Parathyroid adenoma (tissue), 2 donors: ENCODE data around the gene DLG2.

Experiments used
- H2AFZ ChIP-seq: fragments of 300-600 bp; sonication (generic); one replicate; pipeline ENCODE4 v1.7.0; 2017; ENCODE audit warnings: antibody characterized with exemption, mild to moderate bottlenecking
- H3K27ac ChIP-seq: fragments of 300-600 bp; sonication (generic); one replicate; pipeline ENCODE4 v1.7.0; 2017
- H3K27me3 ChIP-seq: fragments of 300-600 bp; sonication (generic); one replicate; pipeline ENCODE4 v1.7.0; 2017; ENCODE audit warnings: low read length; ENCODE audit not compliant: control insufficient read depth, insufficient read depth
- H3K36me3 ChIP-seq: fragments of 300-600 bp; sonication (generic); one replicate; pipeline ENCODE4 v1.7.0; 2017; ENCODE audit warnings: low read length; ENCODE audit not compliant: control insufficient read depth, insufficient read depth
- H3K4me1 ChIP-seq: fragments of 300-600 bp; sonication (generic); one replicate; pipeline ENCODE4 v1.7.0; 2017; ENCODE audit warnings: control low read depth
- H3K4me2 ChIP-seq: fragments of 300-600 bp; sonication (generic); one replicate; pipeline ENCODE4 v1.7.0; 2017; ENCODE audit warnings: low read length
- H3K4me3 ChIP-seq: fragments of 300-600 bp; sonication (generic); one replicate; pipeline ENCODE4 v1.7.0; 2017; ENCODE audit warnings: low read depth, low read length
- H3K79me2 ChIP-seq: fragments of 300-600 bp; sonication (generic); one replicate; pipeline ENCODE4 v1.7.0; 2017; ENCODE audit warnings: control low read depth
- H3K9ac ChIP-seq: fragments of 300-600 bp; sonication (generic); one replicate; pipeline ENCODE4 v1.7.0; 2017; ENCODE audit warnings: mild to moderate bottlenecking
- H3K9me3 ChIP-seq: fragments of 300-600 bp; sonication (generic); one replicate; pipeline ENCODE4 v1.7.0; 2017; ENCODE audit warnings: low read length; ENCODE audit not compliant: control insufficient read depth
- TF ChIP-seq, protein P1 (sequence below): fragments of 300-600 bp; sonication (generic); IDR thresholded peaks from one replicate; pipeline ENCODE4 v1.7.0; 2017; ENCODE audit warnings: antibody characterized with exemption, mild to moderate bottlenecking
- donor health status: primary hyperparathyroidism.

The DLG2 gene

DNA sequence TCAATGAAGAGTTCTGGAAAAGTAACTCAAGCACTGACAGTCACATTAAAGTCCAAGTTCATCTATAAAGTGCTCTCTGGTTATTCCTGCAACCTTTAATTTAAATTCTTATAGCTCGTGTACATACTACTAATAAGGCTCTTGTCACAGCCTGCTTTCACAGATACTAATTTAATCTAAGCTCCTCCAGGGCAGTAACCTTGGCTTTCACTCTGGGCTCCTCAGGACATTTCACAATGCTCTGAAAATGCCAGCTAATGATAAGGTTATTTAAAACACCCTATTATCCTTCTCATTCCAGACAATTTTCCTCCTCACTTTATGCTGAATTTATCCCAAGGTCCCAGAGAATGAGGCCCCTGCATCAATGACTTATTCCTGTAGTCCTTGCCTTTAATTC lies 2098.3 kb downstream of the DLG2 start:
- no peaks in the 10 kb centered on the region for H3K4me1 ChIP-seq
- TF ChIP-seq, protein P1, sequence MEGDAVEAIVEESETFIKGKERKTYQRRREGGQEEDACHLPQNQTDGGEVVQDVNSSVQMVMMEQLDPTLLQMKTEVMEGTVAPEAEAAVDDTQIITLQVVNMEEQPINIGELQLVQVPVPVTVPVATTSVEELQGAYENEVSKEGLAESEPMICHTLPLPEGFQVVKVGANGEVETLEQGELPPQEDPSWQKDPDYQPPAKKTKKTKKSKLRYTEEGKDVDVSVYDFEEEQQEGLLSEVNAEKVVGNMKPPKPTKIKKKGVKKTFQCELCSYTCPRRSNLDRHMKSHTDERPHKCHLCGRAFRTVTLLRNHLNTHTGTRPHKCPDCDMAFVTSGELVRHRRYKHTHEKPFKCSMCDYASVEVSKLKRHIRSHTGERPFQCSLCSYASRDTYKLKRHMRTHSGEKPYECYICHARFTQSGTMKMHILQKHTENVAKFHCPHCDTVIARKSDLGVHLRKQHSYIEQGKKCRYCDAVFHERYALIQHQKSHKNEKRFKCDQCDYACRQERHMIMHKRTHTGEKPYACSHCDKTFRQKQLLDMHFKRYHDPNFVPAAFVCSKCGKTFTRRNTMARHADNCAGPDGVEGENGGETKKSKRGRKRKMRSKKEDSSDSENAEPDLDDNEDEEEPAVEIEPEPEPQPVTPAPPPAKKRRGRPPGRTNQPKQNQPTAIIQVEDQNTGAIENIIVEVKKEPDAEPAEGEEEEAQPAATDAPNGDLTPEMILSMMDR, result no peak
- H3K4me2 ChIP-seq, result no peak overlapping the region
- H3K79me2 ChIP-seq, result no peaks in the 10 kb centered on the region
- no peak overlapping the region for H3K27ac ChIP-seq
- H3K4me3 ChIP-seq, result no peak overlapping the region
- no peak overlapping the region for H2AFZ ChIP-seq
- H3K36me3 ChIP-seq, result no peaks in the 10 kb centered on the region
- H3K27me3 ChIP-seq, result no peaks in the 10 kb centered on the region
- no peak overlapping the region for H3K9ac ChIP-seq
- no peaks in the 10 kb centered on the region for H3K9me3 ChIP-seq

- no peaks in the 10 kb centered on the region for H3K9me3 ChIP-seq
- TF ChIP-seq, protein P1, result no peak
- H2AFZ ChIP-seq, result no peak overlapping the region
- no peak overlapping the region for H3K4me2 ChIP-seq
- H3K4me3 ChIP-seq, result no peak overlapping the region
- H3K4me1 ChIP-seq, result no peaks in the 10 kb centered on the region
- H3K27me3 ChIP-seq, result no peaks in the 10 kb centered on the region
- H3K27ac ChIP-seq, result no peak overlapping the region
- no peaks in the 10 kb centered on the region for H3K36me3 ChIP-seq
- H3K79me2 ChIP-seq, result no peaks in the 10 kb centered on the region
- H3K9ac ChIP-seq, result no peak overlapping the region
Observed at GRCh38 chr11:83528225-83528624, 2098.9 kb downstream of the DLG2 start.

DNA sequence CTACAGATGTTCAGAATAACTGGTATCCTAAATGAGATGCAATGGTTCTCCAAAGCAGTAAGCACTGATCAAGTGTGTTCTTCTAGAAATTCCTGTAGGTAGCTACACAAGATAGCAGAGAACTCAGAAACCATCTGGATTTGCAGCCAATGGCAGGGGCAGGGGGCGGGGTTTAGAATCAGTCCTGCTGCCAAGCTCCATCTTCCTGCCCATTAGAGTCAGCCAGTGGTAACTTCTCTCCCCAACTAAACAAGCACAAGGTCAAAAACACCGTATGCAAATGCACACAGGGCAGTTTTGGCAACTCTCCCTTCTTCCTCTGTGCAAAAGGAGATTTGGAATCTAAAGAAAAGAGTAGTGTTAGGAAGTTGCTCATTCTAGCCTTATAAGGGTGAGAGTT lies 2103.5 kb downstream of the DLG2 start:
- Histone ChIP-seq H3K9me3 (no peaks in the 10 kb centered on the region), H3K36me3 (no peaks in the 10 kb centered on the region), H2AFZ (no peak overlapping the region), H3K4me2 (no peak overlapping the region), H3K79me2 (no peaks in the 10 kb centered on the region), H3K27ac (no peak overlapping the region), H3K4me3 (no peak overlapping the region), H3K9ac (no peak overlapping the region), H3K27me3 (no peaks in the 10 kb centered on the region), H3K4me1 (no peaks in the 10 kb centered on the region)
- TF ChIP-seq, protein P1, result no peak

DNA sequence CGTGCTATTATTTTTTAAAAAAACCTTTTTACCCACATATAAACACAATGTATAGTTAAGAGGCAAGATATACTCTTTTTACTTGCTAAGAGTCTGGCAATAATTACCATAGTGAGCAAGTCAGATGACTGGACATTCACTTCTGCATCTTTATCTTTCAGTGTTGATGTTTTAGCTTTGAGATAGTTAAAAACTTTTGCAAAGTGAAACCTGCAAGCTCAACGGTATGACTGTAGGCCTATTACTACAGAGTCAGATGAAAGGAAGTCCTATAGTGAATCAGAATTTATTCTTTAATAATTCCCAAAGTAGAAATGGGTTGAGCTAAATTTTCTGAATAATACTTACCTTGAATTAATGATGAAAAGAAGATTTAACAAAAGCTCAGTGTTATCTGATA lies 2104.2 kb downstream of the DLG2 start:
- no peaks in the 10 kb centered on the region for H3K27me3 ChIP-seq
- H3K4me2 ChIP-seq, result no peak overlapping the region
- TF ChIP-seq, protein P1, result no peak

More for the DNA sequence above, 2104.2 kb downstream of the DLG2 start:
- no peaks in the 10 kb centered on the region for H3K79me2 ChIP-seq
- H3K27ac ChIP-seq, result no peak overlapping the region
- no peak overlapping the region for H3K4me3 ChIP-seq
- no peak overlapping the region for H2AFZ ChIP-seq
- H3K9me3 ChIP-seq, result no peaks in the 10 kb centered on the region
- H3K4me1 ChIP-seq, result no peaks in the 10 kb centered on the region
- H3K9ac ChIP-seq, result no peak overlapping the region
- no peaks in the 10 kb centered on the region for H3K36me3 ChIP-seq
